CD4-positive, alpha-beta T cell (primary cell): ENCODE data around the gene EDAR. TPM values are rescaled to one million over a fixed set of nuclear protein-coding genes. Genes with fewer than 3 reads are reported as not detected.
A peak's percentile ranks its signal among the peaks of the same experiment; 100 is the strongest.

Source experiments
- ATAC-seq: fragments of 200-7000 bp; cut with Tn5 transposase; one replicate; pipeline ENCODE4 v1.10.0; 2022; ENCODE audit warnings: mild to moderate bottlenecking; ENCODE audit not compliant: poor library complexity
- CTCF ChIA-PET: fragments of 350-600 bp; sonication (Branson Sonifier 250); formaldehyde crosslinking; loops from one replicate; lab custom pipeline; 2021; ENCODE audit warnings: antibody characterized with exemption, inconsistent platforms; lab: Charles Lee
- POLR2A ChIA-PET: fragments of 350-600 bp; sonication (Branson Sonifier 250); formaldehyde crosslinking; loops from one replicate; lab custom pipeline; 2021; ENCODE audit warnings: antibody characterized with exemption, inconsistent platforms; lab: Charles Lee
- DNase-seq, 14 experiments: peaks; one replicate each; pipeline ENCODE4 v3.0.0-alpha.2; 2013 to 2020; ENCODE audit warnings: mixed read lengths in 2 of 14
- H3K27ac ChIP-seq, 2 donors: one replicate each; pipeline versions ENCODE4 v1.5.1 to v1.7.0; 2013; ENCODE audit warnings: low read length in 2 of 2, low read depth in 1 of 2, mild to moderate bottlenecking in 1 of 2
- H3K27me3 ChIP-seq, 2 experiments: 1 replicate in 1 of 2; 2 replicates in 1 of 2; pipeline versions ENCODE4 v1.6.1 to v1.7.0; 2013; ENCODE audit warnings: low read length in 2 of 2, control low read depth in 1 of 2, mild to moderate bottlenecking in 1 of 2, moderate library complexity in 1 of 2; ENCODE audit not compliant: insufficient read depth in 2 of 2, control insufficient read depth in 1 of 2
- H3K36me3 ChIP-seq: one replicate; pipeline ENCODE4 v1.6.1; 2013; ENCODE audit warnings: low read length, control low read depth; ENCODE audit not compliant: insufficient read depth
- H3K4me1 ChIP-seq: one replicate; pipeline ENCODE4 v1.6.1; 2013; ENCODE audit warnings: low read length, control low read depth; ENCODE audit not compliant: insufficient read depth
- H3K4me3 ChIP-seq: one replicate; pipeline ENCODE4 v1.5.1; 2013; ENCODE audit warnings: mild to moderate bottlenecking, low read length, moderate library complexity
- H3K9me3 ChIP-seq, 2 experiments: 1 replicate in 1 of 2; 2 replicates in 1 of 2; pipeline versions ENCODE4 v1.6.1 to v1.7.0; 2013; ENCODE audit warnings: low read length in 2 of 2, mild to moderate bottlenecking in 2 of 2, control low read depth in 1 of 2, moderate library complexity in 1 of 2; ENCODE audit not compliant: control insufficient read depth in 1 of 2, insufficient read depth in 1 of 2
- H3K27ac Mint-ChIP-seq: one replicate; pipeline ENCODE4 v1.8.0; 2020; ENCODE audit warnings: mixed read lengths
- H3K27me3 Mint-ChIP-seq: one replicate; pipeline ENCODE4 v1.8.0; 2021; ENCODE audit warnings: mixed read lengths
- H3K36me3 Mint-ChIP-seq: one replicate; pipeline ENCODE4 v1.8.0; 2021; ENCODE audit warnings: low read depth, mixed read lengths
- H3K4me1 Mint-ChIP-seq: one replicate; pipeline ENCODE4 v1.8.0; 2021; ENCODE audit warnings: low read depth, mixed read lengths
- H3K4me3 Mint-ChIP-seq: one replicate; pipeline ENCODE4 v1.8.0; 2020; ENCODE audit warnings: mild to moderate bottlenecking, mixed read lengths
- H3K9me3 Mint-ChIP-seq: one replicate; pipeline ENCODE4 v1.8.0; 2020; ENCODE audit warnings: mixed read lengths
- CTCF ChIP-seq: fragments of 200-600 bp; IDR thresholded peaks from one replicate; pipeline ENCODE4 v1.8.0; 2022; ENCODE audit warnings: antibody characterized with exemption, mild to moderate bottlenecking
- intact Hi-C, 2 experiments: fragments of 100-400 bp; cut with DNase I in 1 of 2; cut with micrococcal nuclease in 1 of 2; formaldehyde crosslinking; loops; one replicate each; pipeline versions ENCODE4 v1.15.1 to v1.9.0; 2023 to 2025; cut with DNase I, micrococcal nuclease
- total RNA-seq, 174 experiments: library from RNA in 2 of 174; stranded (reverse) in 2 of 174; gene quantifications; one replicate each; pipeline ENCODE4 v1.2.3 and lab custom pipeline; 2021 to 2026

The EDAR gene
- total RNA-seq, 2 experiments from 2014 or later: 9.4 to 10.3 TPM

- ATAC-seq (no peak), DNase-seq (no peak)
- Mint-ChIP-seq H3K4me1 (peaks cover 30% of the 10 kb centered on the region), H3K27ac (peak overlapping the region; percentile 36), H3K36me3 (no peaks in the 10 kb centered on the region), H3K27me3 (no peaks in the 10 kb centered on the region), H3K4me3 (no peak overlapping the region), H3K9me3 (no peaks in the 10 kb centered on the region)
- no peak for TF ChIP-seq CTCF
- Histone ChIP-seq H3K27ac (no peak overlapping the region), H3K4me3 (no peak overlapping the region), H3K27me3 (no peaks in the 10 kb centered on the region), H3K4me1 (peaks cover 10% of the 10 kb centered on the region), H3K36me3 (no peaks in the 10 kb centered on the region), H3K9me3 (no peaks in the 10 kb centered on the region)
- POLR2A ChIA-PET: interaction anchor here (1.7 to 1.8 kb wide), 2 partner anchors 12 to 31 kb away, joined by 5 to 15 read pairs; partner anchors contain the start of gene EDAR
- CTCF ChIA-PET: no interaction called here
- intact Hi-C loops: no loop called here
These were observed 11.7 kb upstream of the EDAR start for GRCh38 chr2:109000738-109001137.

- DNase-seq: no peak
- H3K27ac ChIP-seq: no peak overlapping the region
- no peak for TF ChIP-seq CTCF
- no peaks in the 10 kb centered on the region for H3K27me3 Mint-ChIP-seq
- H3K4me1 Mint-ChIP-seq: peaks cover 28% of the 10 kb centered on the region
- no peaks in the 10 kb centered on the region for H3K9me3 Mint-ChIP-seq
- H3K27ac Mint-ChIP-seq: no peak overlapping the region
- no peaks in the 10 kb centered on the region for H3K27me3 ChIP-seq
- CTCF ChIA-PET: interaction anchor here (0.8 kb wide), 1 partner anchor 10 kb away, joined by 3 read pairs; the partner anchor contains the start of gene EDAR
- H3K36me3 Mint-ChIP-seq: no peaks in the 10 kb centered on the region
- no peaks in the 10 kb centered on the region for H3K9me3 ChIP-seq
- H3K4me3 Mint-ChIP-seq: no peak overlapping the region
- no peak overlapping the region for H3K4me3 ChIP-seq
- H3K4me1 ChIP-seq: peaks cover 10% of the 10 kb centered on the region
- intact Hi-C loops: no loop called here
- POLR2A ChIA-PET: interaction anchor here (0.6 to 0.8 kb wide), 2 partner anchors 10 to 621 kb away, joined by 3 read pairs; partner anchors contain the start of gene EDAR
- H3K36me3 ChIP-seq: no peaks in the 10 kb centered on the region
- no peak for ATAC-seq
These were observed 9.9 kb upstream of the EDAR start for GRCh38 chr2:108998911-108999310.

- H3K27ac ChIP-seq: no peak overlapping the region
- TF ChIP-seq CTCF: no peak
These were observed 5.2 kb upstream of the EDAR start for GRCh38 chr2:108994178-108994577.

More at GRCh38 chr2:108994178-108994577, 5.2 kb upstream of the EDAR start:
- no peaks in the 10 kb centered on the region for H3K9me3 Mint-ChIP-seq
- H3K9me3 ChIP-seq: no peaks in the 10 kb centered on the region
- H3K36me3 Mint-ChIP-seq: no peaks in the 10 kb centered on the region
- DNase-seq (no peak), ATAC-seq (no peak)
- intact Hi-C loops: no loop called here
- ChIA-PET POLR2A (interaction anchor here (1.4 to 1.6 kb wide), 2 partner anchors 27 to 38 kb away, joined by 4 to 6 read pairs; no protein-coding TSS in a partner anchor), CTCF (no interaction called here)
- H3K4me1 Mint-ChIP-seq: peaks cover 23% of the 10 kb centered on the region
- no peak overlapping the region for H3K4me3 Mint-ChIP-seq
- no peaks in the 10 kb centered on the region for H3K27me3 ChIP-seq
- H3K27me3 Mint-ChIP-seq: no peaks in the 10 kb centered on the region
- H3K27ac Mint-ChIP-seq: no peak overlapping the region
- H3K4me1 ChIP-seq: peaks cover 3% of the 10 kb centered on the region
- H3K4me3 ChIP-seq: no peak overlapping the region
- H3K36me3 ChIP-seq: no peaks in the 10 kb centered on the region
